Measurements from ENCODE around the gene TAF7L.

TAF7L gene

GRCh38 chrX:101219864-101220346, 71.2 kb downstream of the TAF7L start:
- no peak for DNase-seq

GRCh38 chrX:101219116-101219863, 71.8 kb downstream of the TAF7L start, which contains the start of gene DRP2:
DRP2 (plus strand) TSS chrX:101219786; CDS start chrX:101231648, 11,862 bp downstream.
- no peak for DNase-seq

Measured in activated T-cell treated with anti-CD3 and anti-CD28 coated beads for 4 hours (primary cell).